ELR (cell line): ENCODE measurements around the gene TAGLN2.
A peak's percentile ranks its signal among the peaks of the same experiment; 100 is the strongest.

Experiments
- DNase-seq: peaks from one replicate; pipeline ENCODE4 v3.0.0-alpha.2; 2015; ENCODE audit warnings: low read depth

The TAGLN2 gene

GRCh38 chr1:159949123-159949522 is 23.8 kb upstream of the TAGLN2 start:
- DNase-seq: no peak

GRCh38 chr1:159947942-159948341 is 22.6 kb upstream of the TAGLN2 start:
- no peak for DNase-seq

- no peak for DNase-seq
Measured at GRCh38 chr1:159946242-159947187, 21.2 kb upstream of the TAGLN2 start.

- peak; percentile 78 for DNase-seq
Measured at GRCh38 chr1:159945483-159946241, 20.4 kb upstream of the TAGLN2 start, which contains the start of gene IGSF9. Gene IGSF9 (minus strand): TSS chr1:159945613. CDS start chr1:159943454, 2,159 bp downstream.

GRCh38 chr1:159944623-159945455 is 19.5 kb upstream of the TAGLN2 start:
- no peak for DNase-seq

- DNase-seq: no peak
Measured at GRCh38 chr1:159943908-159944622, 18.8 kb upstream of the TAGLN2 start.

GRCh38 chr1:159943278-159943640 is 18.0 kb upstream of the TAGLN2 start:
- no peak for DNase-seq

GRCh38 chr1:159942632-159943277 is 17.4 kb upstream of the TAGLN2 start:
- no peak for DNase-seq

GRCh38 chr1:159941591-159942560 is 16.6 kb upstream of the TAGLN2 start:
- DNase-seq: no peak

- no peak for DNase-seq
Measured at GRCh38 chr1:159941141-159941540, 15.8 kb upstream of the TAGLN2 start.

- no peak for DNase-seq
Measured at GRCh38 chr1:159940006-159940620, 14.8 kb upstream of the TAGLN2 start.

GRCh38 chr1:159939678-159940002 is 14.3 kb upstream of the TAGLN2 start:
- no peak for DNase-seq

- no peak for DNase-seq
Measured at GRCh38 chr1:159938905-159939677, 13.8 kb upstream of the TAGLN2 start.

- DNase-seq: peak; percentile 25
Measured at GRCh38 chr1:159938211-159938852, 13.0 kb upstream of the TAGLN2 start.

- no peak for DNase-seq
Measured at GRCh38 chr1:159937054-159937750, 11.9 kb upstream of the TAGLN2 start.

- peak; percentile 62 for DNase-seq
Measured at GRCh38 chr1:159936273-159936904, 11.1 kb upstream of the TAGLN2 start.

GRCh38 chr1:159935719-159936272 is 10.5 kb upstream of the TAGLN2 start:
- no peak for DNase-seq
